Activated naive CD8-positive, alpha-beta T cell treated with anti-CD3 and anti-CD28 coated beads, Interleukin-2, amount 50 U/mL, for 24 hours (primary cell): ENCODE results near the gene C8G.

Experiments used
- ATAC-seq: fragments of 150-1000 bp; cut with Tn5 transposase; one replicate; pipeline ENCODE4 v1.10.0; 2021
- DNase-seq: peaks from one replicate; pipeline ENCODE4 v3.0.0; 2021
- H3K27ac Mint-ChIP-seq: one replicate; pipeline ENCODE4 v1.8.0; 2021; ENCODE audit warnings: mild to moderate bottlenecking, mixed read lengths
- H3K27me3 Mint-ChIP-seq: one replicate; pipeline ENCODE4 v1.8.0; 2021; ENCODE audit warnings: mixed read lengths
- H3K36me3 Mint-ChIP-seq: one replicate; pipeline ENCODE4 v1.8.0; 2021; ENCODE audit warnings: low read depth, mixed read lengths
- H3K4me1 Mint-ChIP-seq: one replicate; pipeline ENCODE4 v1.8.0; 2021; ENCODE audit warnings: mixed read lengths
- H3K4me3 Mint-ChIP-seq: one replicate; pipeline ENCODE4 v1.8.0; 2021; ENCODE audit warnings: mild to moderate bottlenecking, moderate library complexity, mixed read lengths
- H3K9me3 Mint-ChIP-seq: one replicate; pipeline ENCODE4 v1.8.0; 2021; ENCODE audit warnings: mixed read lengths

C8G gene

DNA sequence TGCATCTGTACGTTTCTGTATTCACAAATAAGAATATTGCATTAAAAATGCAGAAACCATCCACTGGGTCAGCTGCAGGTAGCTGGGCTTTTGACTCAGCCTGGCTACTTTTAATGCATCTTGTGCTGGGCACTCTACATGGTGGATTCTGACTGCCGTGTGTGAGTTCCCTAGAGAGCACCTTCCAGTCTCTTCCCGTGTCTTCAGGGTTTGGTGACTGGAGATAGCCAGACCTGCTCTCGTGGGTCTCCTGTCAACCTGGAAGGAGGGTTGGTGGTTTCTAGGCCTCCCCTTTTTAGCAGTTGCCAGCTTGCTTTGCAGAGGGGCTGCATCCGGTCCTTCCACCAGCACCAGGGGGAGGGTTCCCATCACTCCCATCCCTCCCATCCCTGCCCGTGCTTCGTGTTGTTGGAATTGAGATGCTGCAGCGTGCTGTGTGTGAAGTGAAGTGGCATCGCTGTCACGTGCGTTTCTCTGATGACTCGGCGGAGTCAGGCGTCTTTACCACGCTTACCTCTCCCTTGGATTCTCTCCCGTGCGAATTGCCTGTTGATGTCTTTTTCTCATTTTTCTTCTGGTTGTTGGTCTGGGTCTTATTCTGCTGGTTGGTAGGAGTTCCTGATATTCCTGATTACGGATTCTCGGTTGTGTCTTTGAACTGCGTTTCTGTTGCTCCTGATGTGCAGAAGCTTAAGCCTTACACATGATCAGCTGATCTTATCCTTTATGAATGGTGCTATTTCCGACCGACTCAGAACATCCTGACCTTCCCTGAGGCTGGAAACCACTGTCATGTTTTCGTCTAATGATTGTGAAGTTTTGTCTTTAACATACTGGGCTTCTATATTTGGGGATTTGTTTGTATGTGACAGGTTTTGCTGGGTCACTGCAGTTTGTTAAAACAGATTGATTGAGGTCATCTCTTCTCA is 17.4 kb upstream of the C8G start:
- no peaks in the 10 kb centered on the region for H3K27me3 Mint-ChIP-seq
- no peaks in the 10 kb centered on the region for H3K9me3 Mint-ChIP-seq
- DNase-seq (no peak), ATAC-seq (no peak)
- peaks cover 27% of the 10 kb centered on the region for H3K36me3 Mint-ChIP-seq
- peaks cover 10% of the 10 kb centered on the region for H3K4me1 Mint-ChIP-seq
- H3K27ac Mint-ChIP-seq, result peak overlapping the region; percentile 33
- no peak overlapping the region for H3K4me3 Mint-ChIP-seq

DNA sequence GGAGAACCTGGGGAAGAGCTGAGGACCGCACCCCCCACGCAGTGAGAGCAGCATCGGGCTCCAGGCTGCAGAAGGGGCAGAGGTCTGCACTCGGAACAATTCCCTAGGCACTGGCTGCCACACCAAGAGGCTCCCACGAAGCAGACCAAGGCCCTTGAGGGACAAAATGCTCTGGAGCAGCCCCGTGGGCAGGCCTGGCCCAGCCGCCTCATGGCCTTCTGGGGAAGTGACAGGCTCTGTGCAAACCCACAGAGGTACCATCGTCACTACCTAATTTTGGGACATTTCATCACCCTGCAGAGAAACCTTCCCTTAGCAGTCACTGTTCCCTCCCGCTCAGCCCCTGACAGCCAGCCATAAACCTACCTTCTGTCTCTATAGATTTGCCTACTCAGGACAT is 16.5 kb upstream of the C8G start:
- ATAC-seq, result peak; percentile 29
- Mint-ChIP-seq H3K36me3 (peaks cover 29% of the 10 kb centered on the region), H3K27ac (no peak overlapping the region), H3K4me1 (peaks cover 15% of the 10 kb centered on the region), H3K27me3 (no peaks in the 10 kb centered on the region), H3K9me3 (no peaks in the 10 kb centered on the region), H3K4me3 (no peak overlapping the region)
- DNase-seq, result no peak

DNA sequence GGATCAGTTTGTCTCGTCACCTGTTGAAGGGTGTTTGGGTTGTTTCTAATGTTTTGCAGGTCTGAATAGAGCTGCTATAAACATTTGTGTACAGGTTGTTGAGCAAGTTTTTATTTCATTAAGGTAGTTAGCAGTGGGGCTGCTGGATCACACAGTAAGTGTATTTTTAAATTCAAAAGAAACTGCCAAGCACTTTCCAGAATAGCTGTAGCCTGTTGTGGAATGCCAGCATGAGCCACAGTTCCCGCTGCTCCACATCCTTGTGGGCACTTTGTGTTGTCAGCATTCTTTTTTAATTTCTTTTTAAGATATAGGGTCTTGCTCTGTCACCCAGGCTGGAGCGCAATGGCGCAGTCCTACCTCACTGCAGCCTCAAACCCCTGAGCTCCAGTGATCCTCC is 15.0 kb upstream of the C8G start:
- Mint-ChIP-seq H3K4me3 (no peak overlapping the region), H3K9me3 (no peaks in the 10 kb centered on the region), H3K27me3 (no peaks in the 10 kb centered on the region), H3K27ac (peak overlapping the region; percentile 6), H3K4me1 (peaks cover 17% of the 10 kb centered on the region), H3K36me3 (peaks cover 31% of the 10 kb centered on the region)
- DNase-seq (no peak), ATAC-seq (no peak)

DNA sequence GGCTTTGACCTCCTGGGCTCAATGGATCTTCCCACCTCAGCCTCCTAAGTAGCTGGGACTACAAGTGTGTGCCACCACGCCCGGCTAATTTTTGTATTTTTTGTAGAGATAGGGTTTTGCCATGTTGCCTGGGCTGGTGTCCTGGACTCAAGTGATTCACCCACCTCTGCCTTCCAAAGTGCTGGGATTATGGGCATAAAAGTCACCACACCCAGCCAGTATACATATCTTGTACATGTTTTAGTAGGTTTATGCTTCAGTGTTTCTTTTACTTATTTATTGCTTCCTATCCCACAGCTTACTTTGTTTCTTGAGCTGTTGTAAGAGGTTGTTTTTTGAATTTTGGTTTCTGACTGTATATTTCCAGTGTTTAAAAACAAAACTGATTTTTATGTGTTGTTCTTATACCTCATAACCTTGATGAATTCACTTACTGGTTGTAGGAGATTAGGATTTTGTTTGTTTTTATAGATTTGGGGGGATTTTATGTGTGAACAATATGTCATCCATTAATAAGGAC is 13.4 kb upstream of the C8G start:
- no peak for DNase-seq
- Mint-ChIP-seq H3K27ac (peak overlapping the region; percentile 79), H3K36me3 (peaks cover 32% of the 10 kb centered on the region), H3K9me3 (no peaks in the 10 kb centered on the region), H3K4me3 (no peak overlapping the region), H3K4me1 (peaks cover 17% of the 10 kb centered on the region), H3K27me3 (no peaks in the 10 kb centered on the region)
- ATAC-seq, result no peak

- Mint-ChIP-seq H3K4me1 (peaks cover 17% of the 10 kb centered on the region), H3K36me3 (peaks cover 33% of the 10 kb centered on the region), H3K4me3 (no peak overlapping the region), H3K9me3 (no peaks in the 10 kb centered on the region), H3K27ac (no peak overlapping the region), H3K27me3 (no peaks in the 10 kb centered on the region)
- DNase-seq (no peak), ATAC-seq (no peak)
These were observed 10.8 kb upstream of the C8G start for GRCh38 chr9:136934277-136934676.

DNA sequence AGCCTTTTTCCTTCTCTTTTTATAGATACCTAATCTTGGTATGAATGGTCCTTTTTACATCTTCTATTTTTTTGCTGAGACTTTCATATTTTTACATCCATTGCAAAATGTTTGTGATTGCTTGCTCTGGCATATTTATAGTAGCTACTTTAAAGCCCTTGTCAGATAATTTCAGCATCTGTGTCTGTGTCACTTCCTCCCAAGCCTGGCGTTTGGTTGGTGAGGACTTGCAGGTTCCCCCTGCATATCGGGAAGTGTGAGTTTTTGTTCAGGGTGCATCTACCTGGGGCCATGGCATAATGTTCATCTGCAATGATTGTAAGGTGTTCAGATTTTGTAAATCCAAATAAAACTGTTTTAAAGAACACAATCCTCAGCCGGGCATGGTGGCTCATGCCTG is 9.4 kb upstream of the C8G start:
- peaks cover 29% of the 10 kb centered on the region for H3K36me3 Mint-ChIP-seq

GRCh38 chr9:136936645-136937170 is 8.3 kb upstream of the C8G start:
- no peak overlapping the region for H3K27ac Mint-ChIP-seq
- DNase-seq, result no peak
- no peak overlapping the region for H3K4me3 Mint-ChIP-seq
- no peaks in the 10 kb centered on the region for H3K27me3 Mint-ChIP-seq
- ATAC-seq, result no peak
- no peaks in the 10 kb centered on the region for H3K9me3 Mint-ChIP-seq
- peaks cover 13% of the 10 kb centered on the region for H3K4me1 Mint-ChIP-seq
- peaks cover 26% of the 10 kb centered on the region for H3K36me3 Mint-ChIP-seq

More for the DNA sequence above, 9.4 kb upstream of the C8G start:
- Mint-ChIP-seq H3K27me3 (no peaks in the 10 kb centered on the region), H3K9me3 (no peaks in the 10 kb centered on the region), H3K27ac (no peak overlapping the region), H3K4me1 (peaks cover 17% of the 10 kb centered on the region), H3K4me3 (no peak overlapping the region)
- no peak for DNase-seq
- no peak for ATAC-seq

DNA sequence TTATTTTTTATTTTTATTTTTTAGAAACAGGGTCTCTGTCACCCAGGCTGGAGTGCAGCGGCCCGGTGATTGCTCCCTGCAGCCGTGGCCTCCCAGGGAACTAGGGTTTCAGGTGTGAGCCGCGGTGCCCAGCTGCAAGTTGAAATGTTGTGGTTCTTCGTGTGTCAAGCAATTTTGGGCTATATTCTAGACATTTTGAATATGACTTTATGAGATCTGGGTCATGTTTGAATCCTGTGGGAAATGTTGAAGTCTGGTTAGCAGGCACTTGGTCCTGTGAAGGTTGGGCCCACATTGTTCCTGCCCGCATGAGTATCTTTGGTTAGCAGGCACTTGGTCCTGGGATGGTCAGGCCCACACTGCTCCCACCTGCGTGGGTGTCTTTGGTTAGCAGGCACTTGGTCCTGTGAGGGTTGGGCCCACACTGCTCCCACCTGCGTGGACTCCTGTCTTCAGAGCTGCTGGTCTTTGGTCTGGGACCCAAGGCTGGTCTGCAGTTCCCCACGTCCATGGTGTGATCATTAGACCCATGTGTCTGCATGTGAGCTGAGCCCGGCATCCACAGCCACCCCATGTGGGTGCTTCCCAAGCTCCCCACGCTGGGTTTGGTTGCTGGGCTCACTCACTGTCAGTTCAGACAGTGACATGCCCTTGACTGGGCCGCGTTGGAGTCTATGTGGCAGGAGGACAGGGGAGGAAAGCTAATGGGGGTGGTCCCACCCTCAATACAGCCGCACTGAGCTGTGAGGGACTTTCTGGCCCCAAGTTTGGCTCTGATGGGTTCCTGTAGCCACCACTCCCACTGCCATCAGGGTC is 7.6 kb upstream of the C8G start:
- ATAC-seq (no peak), DNase-seq (no peak)
- Mint-ChIP-seq H3K9me3 (no peaks in the 10 kb centered on the region), H3K27me3 (no peaks in the 10 kb centered on the region), H3K4me3 (no peak overlapping the region), H3K27ac (no peak overlapping the region), H3K4me1 (peaks cover 8% of the 10 kb centered on the region), H3K36me3 (peaks cover 22% of the 10 kb centered on the region)

GRCh38 chr9:136939431-136939995 is 5.5 kb upstream of the C8G start:
- ATAC-seq, result no peak
- H3K4me1 Mint-ChIP-seq, result peaks cover 4% of the 10 kb centered on the region
- no peaks in the 10 kb centered on the region for H3K9me3 Mint-ChIP-seq
- no peak overlapping the region for H3K27ac Mint-ChIP-seq
- H3K4me3 Mint-ChIP-seq, result no peak overlapping the region
- peaks cover 15% of the 10 kb centered on the region for H3K36me3 Mint-ChIP-seq
- DNase-seq, result no peak
- H3K27me3 Mint-ChIP-seq, result no peaks in the 10 kb centered on the region

- peaks cover 7% of the 10 kb centered on the region for H3K4me1 Mint-ChIP-seq
- DNase-seq, result no peak
- no peaks in the 10 kb centered on the region for H3K9me3 Mint-ChIP-seq
- ATAC-seq, result no peak
- H3K4me3 Mint-ChIP-seq, result no peak overlapping the region
- peaks cover 13% of the 10 kb centered on the region for H3K36me3 Mint-ChIP-seq
- no peak overlapping the region for H3K27ac Mint-ChIP-seq
- no peaks in the 10 kb centered on the region for H3K27me3 Mint-ChIP-seq
These were observed 5.0 kb upstream of the C8G start for GRCh38 chr9:136939996-136940525.

GRCh38 chr9:136940526-136941230 is 4.4 kb upstream of the C8G start:
- Mint-ChIP-seq H3K9me3 (no peaks in the 10 kb centered on the region), H3K27me3 (no peaks in the 10 kb centered on the region), H3K36me3 (peaks cover 10% of the 10 kb centered on the region), H3K27ac (no peak overlapping the region), H3K4me3 (no peak overlapping the region), H3K4me1 (peaks cover 7% of the 10 kb centered on the region)
- ATAC-seq (no peak), DNase-seq (no peak)

DNA sequence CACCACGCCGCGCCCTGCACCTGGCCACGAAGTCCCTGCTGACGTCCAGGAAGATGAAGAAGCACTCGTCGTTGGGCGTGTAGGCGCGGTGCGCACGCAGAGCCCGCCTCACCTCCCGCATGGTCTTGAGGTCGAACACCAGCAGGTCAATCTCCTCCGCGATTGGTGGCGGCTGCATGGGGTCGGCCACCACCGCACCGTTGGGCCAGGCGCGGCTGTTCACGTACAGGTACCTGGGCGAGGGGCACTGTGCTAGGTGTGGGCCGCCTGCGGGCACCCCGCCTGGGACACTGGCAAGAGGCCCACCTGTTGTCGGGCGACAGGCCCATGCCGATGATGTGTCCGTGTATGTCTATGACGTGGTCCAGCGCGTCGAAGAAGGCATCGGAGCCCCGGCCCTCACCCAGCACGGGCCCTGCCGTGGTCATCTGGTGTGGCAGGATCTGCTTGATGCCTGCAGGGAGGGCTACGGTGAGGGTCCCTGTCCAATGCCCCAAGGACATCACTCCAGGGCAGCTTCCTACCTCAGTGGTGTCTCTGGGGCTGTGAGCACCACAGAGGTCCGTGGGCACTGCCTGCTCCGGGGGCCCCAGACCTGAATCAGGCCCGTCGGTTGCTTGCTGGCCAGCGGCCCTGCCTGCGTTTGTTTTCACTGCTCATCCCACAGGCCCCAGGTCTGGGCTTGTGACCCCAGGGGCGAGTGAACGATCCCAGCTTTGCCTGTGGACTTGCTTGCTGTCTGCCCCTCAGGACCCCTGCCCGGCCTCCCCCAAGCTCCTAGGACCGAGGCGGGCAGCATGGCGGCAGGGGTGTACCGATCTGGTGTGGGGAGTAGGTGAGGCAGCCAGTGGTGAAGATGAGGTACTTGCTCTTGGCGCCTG is 3.6 kb upstream of the C8G start:
- Mint-ChIP-seq H3K9me3 (no peaks in the 10 kb centered on the region), H3K27ac (no peak overlapping the region), H3K4me3 (no peak overlapping the region), H3K4me1 (peaks cover 7% of the 10 kb centered on the region), H3K27me3 (no peaks in the 10 kb centered on the region), H3K36me3 (peaks cover 10% of the 10 kb centered on the region)
- no peak for ATAC-seq
- no peak for DNase-seq
